HepG2 (cell line): ENCODE results near the gene NUDT17. TPM values are rescaled to one million over a fixed set of nuclear protein-coding genes. Genes with fewer than 3 reads are reported as not detected.

Experiments used
- ASH2L ChIP-seq: fragments of 300-600, 200-600 bp; sonication (generic); IDR thresholded peaks from 2 replicates; pipeline ENCODE4 v1.7.0; 2017; ENCODE audit warnings: low read depth, mild to moderate bottlenecking, moderate library complexity, mixed read lengths, low read length; ENCODE audit not compliant: insufficient read length
- BORCS8-MEF2B ChIP-seq: sonication (generic); formaldehyde crosslinking; IDR thresholded peaks from 2 replicates; pipeline ENCODE4 v1.8.0; 2022; ENCODE audit warnings: mild to moderate bottlenecking, missing genetic modification reagents
- CC2D1A ChIP-seq: sonication (generic); formaldehyde crosslinking; IDR thresholded peaks from 2 replicates; pipeline ENCODE4 v1.8.1; 2023; ENCODE audit warnings: mild to moderate bottlenecking, missing genetic modification reagents
- CEBPG ChIP-seq: IDR thresholded peaks from 2 replicates; pipeline ENCODE4 v1.6.1; 2016
- CREBL2 ChIP-seq: sonication (generic); formaldehyde crosslinking; IDR thresholded peaks from 2 replicates; pipeline ENCODE4 v1.8.1; 2023; ENCODE audit warnings: missing genetic modification reagents, mild to moderate bottlenecking, borderline replicate concordance
- DRAP1 ChIP-seq: IDR thresholded peaks from 2 replicates; pipeline ENCODE4 v1.6.1; 2016; ENCODE audit warnings: missing genetic modification reagents, missing compliant biosample characterization
- ETV5 ChIP-seq: IDR thresholded peaks from 2 replicates; pipeline ENCODE4 v1.6.1; 2018; ENCODE audit warnings: missing biosample characterization, missing genetic modification reagents, inconsistent platforms, borderline replicate concordance
- FOXO4 ChIP-seq: sonication (generic); formaldehyde crosslinking; conservative IDR thresholded peaks from 2 replicates; pipeline ENCODE4 v1.8.1; 2023; ENCODE audit warnings: missing genetic modification reagents
- MLXIP ChIP-seq: sonication (generic); formaldehyde crosslinking; IDR thresholded peaks from 2 replicates; pipeline ENCODE4 v1.9.0; 2021; ENCODE audit warnings: missing genetic modification reagents, borderline replicate concordance
- RAD51 ChIP-seq: fragments of 450-650 bp; IDR thresholded peaks from 2 replicates; pipeline ENCODE4 v1.6.1; 2016; ENCODE audit warnings: borderline replicate concordance
- TFDP1 ChIP-seq: IDR thresholded peaks from 2 replicates; pipeline ENCODE4 v1.6.1; 2016; ENCODE audit warnings: missing compliant biosample characterization, missing genetic modification reagents, borderline replicate concordance
- ZBTB8A ChIP-seq: sonication (generic); formaldehyde crosslinking; IDR thresholded peaks from 2 replicates; pipeline ENCODE4 v1.4.0; 2020; ENCODE audit warnings: mild to moderate bottlenecking, low read depth, missing genetic modification reagents, borderline replicate concordance
- ZNF280B ChIP-seq: sonication (generic); formaldehyde crosslinking; IDR thresholded peaks from 2 replicates; pipeline ENCODE4 v1.5.0; 2020; ENCODE audit warnings: missing genetic modification reagents, mild to moderate bottlenecking, borderline replicate concordance
- ZNF451 ChIP-seq: sonication (generic); formaldehyde crosslinking; IDR thresholded peaks from 2 replicates; pipeline ENCODE4 v1.5.0; 2020; ENCODE audit warnings: mild to moderate bottlenecking, missing genetic modification reagents
- ZNF484 ChIP-seq: sonication (generic); formaldehyde crosslinking; IDR thresholded peaks from 2 replicates; pipeline ENCODE4 v1.5.1; 2020; ENCODE audit warnings: mild to moderate bottlenecking, low read depth, missing genetic modification reagents, borderline replicate concordance
- ZNF687 ChIP-seq: sonication (generic); formaldehyde crosslinking; IDR thresholded peaks from 2 replicates; pipeline ENCODE4 v1.5.1; 2020; ENCODE audit warnings: mild to moderate bottlenecking, missing genetic modification reagents, moderate library complexity
- ZNF720 ChIP-seq: sonication (generic); formaldehyde crosslinking; IDR thresholded peaks from 2 replicates; pipeline ENCODE4 v1.4.0; 2020; ENCODE audit warnings: missing genetic modification reagents
- polyA plus RNA-seq, 8 experiments: library from polyadenylated mRNA; depleted of rRNA in 3 of 8; stranded (reverse) in 7 of 8; unstranded in 1 of 8; fragments of >200 nt; fragmentation: Illumina TruSeq in 4 of 8; extraction: Trizol in 4 of 8; gene quantifications; 2 replicates each; pipeline versions ENCODE4 v1.2.1 to v1.2.3, GENCODE V29; 2011 to 2016; ENCODE audit warnings: low read depth in 4 of 8, missing spikeins in 1 of 8, mixed read lengths in 1 of 8; ENCODE audit not compliant: insufficient read depth in 1 of 8
- total RNA-seq, 5 experiments: library from RNA; depleted of rRNA; stranded (reverse); fragments of >200 nt; fragmentation: Illumina TruSeq; extraction: Trizol; gene quantifications; 2 replicates each; pipeline ENCODE4 v1.2.3, GENCODE V29; 2016; ENCODE audit warnings: low read depth in 1 of 5

Gene NUDT17
- total and polyA plus RNA-seq, 2 of the 13 experiments (the other 11 are each of a cell fraction or from before 2014, with no cell fraction given) = 2.6 to 5.8 TPM

GRCh38 chr1:145859491-145860023 lies 14.1 kb downstream of the NUDT17 start (continued):
- TF ChIP-seq CREBL2 (CRISPR knock-in tag) = no peak
- TF ChIP-seq ZNF280B = no peak
- no peak for TF ChIP-seq CEBPG (CRISPR knock-in tag)
- peak; percentile 58 for TF ChIP-seq ASH2L
- no peak for TF ChIP-seq ZNF720
- TF ChIP-seq RAD51 = no peak
- TF ChIP-seq ZNF687 (CRISPR knock-in tag) = peak; percentile 50
- no peak for TF ChIP-seq DRAP1 (CRISPR knock-in tag)
- no peak for TF ChIP-seq TFDP1 (CRISPR knock-in tag)
- no peak for TF ChIP-seq FOXO4
- TF ChIP-seq ZBTB8A (CRISPR knock-in tag) = no peak
- TF ChIP-seq CC2D1A (CRISPR knock-in tag) = no peak
- 0 out of 2 replicates have a peak, but pooled peaks have one; percentile 36 for TF ChIP-seq ZNF451
- no peak for TF ChIP-seq MLXIP (CRISPR knock-in tag)
- TF ChIP-seq ETV5 (CRISPR knock-in tag) = no peak
- no peak for TF ChIP-seq ZNF484 (CRISPR knock-in tag)
- TF ChIP-seq BORCS8-MEF2B (CRISPR knock-in tag) = no peak
